NCI-H2196 treated with DMSO at 0.1 percent for 48 hours (cell line): ENCODE measurements around the gene LIPE.

Experiments
- DNase-seq: peaks from one replicate; lab custom pipeline; 2025; ENCODE audit not compliant: unreplicated experiment; lab: John Stamatoyannopoulos, UW

LIPE gene

GRCh38 chr19:42360787-42361544, 66.2 kb downstream of the LIPE start:
- DNase-seq, result no peak

GRCh38 chr19:42357290-42357689, 69.9 kb downstream of the LIPE start:
- no peak for DNase-seq

GRCh38 chr19:42356686-42357085, 70.5 kb downstream of the LIPE start:
- no peak for DNase-seq

- DNase-seq, result no peak
Measured at GRCh38 chr19:42355896-42356295, 71.3 kb downstream of the LIPE start.

- DNase-seq, result no peak
Measured at GRCh38 chr19:42353341-42354015, 73.7 kb downstream of the LIPE start.

- peak; percentile 13 for DNase-seq
Measured at GRCh38 chr19:42352301-42353259, 74.6 kb downstream of the LIPE start.
